HepG2 (cell line): ENCODE results near the gene ZNF341. TPM values are rescaled to one million over a fixed set of nuclear protein-coding genes. Genes with fewer than 3 reads are reported as not detected.

ENCODE experiments used
- ARNTL ChIP-seq: sonication (generic); formaldehyde crosslinking; IDR thresholded peaks from 2 replicates; pipeline ENCODE4 v1.4.0; 2020; ENCODE audit warnings: mild to moderate bottlenecking, missing genetic modification reagents
- BHLHE40 ChIP-seq: IDR thresholded peaks from 2 replicates; pipeline ENCODE4 v1.6.1; 2011; ENCODE audit warnings: low read length, improper control_type of control experiment
- ELF1 ChIP-seq: sonication (generic); formaldehyde crosslinking; IDR thresholded peaks from 2 replicates; pipeline ENCODE4 v1.4.0; 2020; ENCODE audit warnings: missing genetic modification reagents
- EP300 ChIP-seq, 3 experiments: sonication (generic) in 1 of 3; formaldehyde crosslinking in 1 of 3; IDR thresholded peaks; 2 replicates each; pipeline versions ENCODE4 v1.5.1 to v1.6.1; 2011 to 2020; ENCODE audit warnings: low read depth in 2 of 3, low read length in 2 of 3, borderline replicate concordance in 1 of 3, improper control_type of control experiment in 1 of 3, mild to moderate bottlenecking in 1 of 3, missing genetic modification reagents in 1 of 3, moderate library complexity in 1 of 3
- ESRRA ChIP-seq: sonication (generic); formaldehyde crosslinking; IDR thresholded peaks from 2 replicates; pipeline ENCODE4 v1.5.1; 2020; ENCODE audit warnings: mild to moderate bottlenecking, low read depth, missing genetic modification reagents
- GPBP1L1 ChIP-seq: sonication (generic); formaldehyde crosslinking; IDR thresholded peaks from 2 replicates; pipeline ENCODE4 v1.5.0; 2020; ENCODE audit warnings: mild to moderate bottlenecking, missing genetic modification reagents
- NONO ChIP-seq, 2 experiments: fragments of 450-650 bp in 1 of 2; sonication (generic) in 1 of 2; formaldehyde crosslinking in 1 of 2; IDR thresholded peaks in 1 of 2; conservative IDR thresholded peaks in 1 of 2; 2 replicates each; pipeline versions ENCODE4 v1.6.1 to v1.8.0; 2017 to 2022; ENCODE audit warnings: mild to moderate bottlenecking in 1 of 2, missing genetic modification reagents in 1 of 2, moderate library complexity in 1 of 2
- TBX3 ChIP-seq: fragments of 450-650 bp; IDR thresholded peaks from 2 replicates; pipeline ENCODE4 v1.6.1; 2017; ENCODE audit warnings: antibody characterized with exemption, mild to moderate bottlenecking, inconsistent platforms, borderline replicate concordance
- TEAD3 ChIP-seq: optimal IDR thresholded peaks from 2 replicates; pipeline ENCODE3; 2016; ENCODE audit warnings: borderline replicate concordance
- ZFYVE20 ChIP-seq: sonication (generic); formaldehyde crosslinking; IDR thresholded peaks from 2 replicates; pipeline ENCODE4 v1.8.0; 2023; ENCODE audit warnings: low read depth, mild to moderate bottlenecking, moderate library complexity, missing genetic modification reagents, borderline replicate concordance
- ZKSCAN1 ChIP-seq: fragments of 150-350 bp; IDR thresholded peaks from 2 replicates; pipeline ENCODE4 v1.6.1; 2014; ENCODE audit warnings: low read length
- ZNF253 ChIP-seq: sonication (generic); formaldehyde crosslinking; IDR thresholded peaks from 2 replicates; pipeline ENCODE4 v1.8.0; 2022; ENCODE audit warnings: mild to moderate bottlenecking, missing genetic modification reagents, borderline replicate concordance
- ZNF333 ChIP-seq: sonication (generic); formaldehyde crosslinking; IDR thresholded peaks from 2 replicates; pipeline ENCODE4 v1.4.0; 2020; ENCODE audit warnings: mild to moderate bottlenecking, missing genetic modification reagents, borderline replicate concordance
- ZNF432 ChIP-seq: sonication (generic); formaldehyde crosslinking; IDR thresholded peaks from 2 replicates; pipeline ENCODE4 v1.5.0; 2020; ENCODE audit warnings: missing genetic modification reagents, mild to moderate bottlenecking, borderline replicate concordance
- ZNF569 ChIP-seq: sonication (generic); formaldehyde crosslinking; IDR thresholded peaks from 2 replicates; pipeline ENCODE4 v1.5.0; 2020; ENCODE audit warnings: mild to moderate bottlenecking, missing genetic modification reagents, moderate library complexity, borderline replicate concordance
- ZNF629 ChIP-seq: sonication (generic); formaldehyde crosslinking; conservative IDR thresholded peaks from 2 replicates; pipeline ENCODE4 v1.5.0; 2020; ENCODE audit warnings: missing genetic modification reagents
- ZNF644 ChIP-seq: IDR thresholded peaks from 2 replicates; pipeline ENCODE4 v1.6.1; 2016; ENCODE audit warnings: low read depth
- ZNF703 ChIP-seq: sonication (generic); formaldehyde crosslinking; IDR thresholded peaks from 2 replicates; pipeline ENCODE4 v1.5.1; 2020; ENCODE audit warnings: missing genetic modification reagents, mild to moderate bottlenecking, moderate library complexity, borderline replicate concordance
- ZNF788 ChIP-seq: sonication (generic); formaldehyde crosslinking; IDR thresholded peaks from 2 replicates; pipeline ENCODE4 v1.5.0; 2020; ENCODE audit warnings: mild to moderate bottlenecking, missing genetic modification reagents, borderline replicate concordance
- polyA plus RNA-seq, 8 experiments: library from polyadenylated mRNA; depleted of rRNA in 3 of 8; stranded (reverse) in 7 of 8; unstranded in 1 of 8; fragments of >200 nt; fragmentation: Illumina TruSeq in 4 of 8; extraction: Trizol in 4 of 8; gene quantifications; 2 replicates each; pipeline versions ENCODE4 v1.2.1 to v1.2.3, GENCODE V29; 2011 to 2016; ENCODE audit warnings: low read depth in 4 of 8, missing spikeins in 1 of 8, mixed read lengths in 1 of 8; ENCODE audit not compliant: insufficient read depth in 1 of 8
- total RNA-seq, 5 experiments: library from RNA; depleted of rRNA; stranded (reverse); fragments of >200 nt; fragmentation: Illumina TruSeq; extraction: Trizol; gene quantifications; 2 replicates each; pipeline ENCODE4 v1.2.3, GENCODE V29; 2016; ENCODE audit warnings: low read depth in 1 of 5
- TF ChIP-seq, protein P1 (sequence below): sonication (generic); formaldehyde crosslinking; IDR thresholded peaks from 2 replicates; pipeline ENCODE4 v1.9.0; 2021; ENCODE audit warnings: missing genetic modification reagents, borderline replicate concordance
- TF ChIP-seq, protein P2 (sequence below): sonication (generic); formaldehyde crosslinking; IDR thresholded peaks from 2 replicates; pipeline ENCODE4 v1.5.0; 2020; ENCODE audit warnings: mild to moderate bottlenecking, missing genetic modification reagents, borderline replicate concordance
- TF ChIP-seq, protein P3 (sequence below): IDR thresholded peaks from 2 replicates; pipeline ENCODE4 v1.6.1; 2016; ENCODE audit warnings: low read depth, borderline replicate concordance

Gene ZNF341
- total and polyA plus RNA-seq, 2 of the 13 experiments (the other 11 are each of a cell fraction or from before 2014, with no cell fraction given), result 1.1 to 2.2 TPM

- TF ChIP-seq ZNF333 (no peak), ZNF788 (0 out of 2 replicates have a peak, but pooled peaks have one; percentile 64), ZNF253 (CRISPR knock-in tag) (no peak), EP300 (IDR thresholded peaks at IDR 0.05; ENCODE audit: low read depth in 2 of 2, low read length in 2 of 2) (peak in 1 of 2 experiments; percentile 21; a peak in 1 of 4 replicates), EP300 (CRISPR knock-in tag; IDR thresholded peaks at IDR 0.05; ENCODE audit: borderline replicate concordance) (no peak), ZKSCAN1 (peak; percentile 94), TBX3 (no peak), ZNF629 (CRISPR knock-in tag) (no peak), BHLHE40 (peak; percentile 89), GPBP1L1 (CRISPR knock-in tag) (no peak), ZNF569 (no peak), NONO (IDR thresholded peaks at IDR 0.05) (no peak), NONO (CRISPR knock-in tag; conservative IDR thresholded peaks at IDR 0.05) (no peak), ZNF703 (CRISPR knock-in tag) (no peak), ZFYVE20 (CRISPR knock-in tag) (no peak), ZNF432 (CRISPR knock-in tag) (no peak), ZNF644 (CRISPR knock-in tag) (peak; percentile 57; the same call in 1 of the 2 replicates), TEAD3 (peak; percentile 64), ARNTL (peak; percentile 51; the same call in 1 of the 2 replicates), ESRRA (CRISPR knock-in tag) (peak; percentile 49; the same call in 1 of the 2 replicates), ELF1 (no peak)
- TF ChIP-seq, protein P1, sequence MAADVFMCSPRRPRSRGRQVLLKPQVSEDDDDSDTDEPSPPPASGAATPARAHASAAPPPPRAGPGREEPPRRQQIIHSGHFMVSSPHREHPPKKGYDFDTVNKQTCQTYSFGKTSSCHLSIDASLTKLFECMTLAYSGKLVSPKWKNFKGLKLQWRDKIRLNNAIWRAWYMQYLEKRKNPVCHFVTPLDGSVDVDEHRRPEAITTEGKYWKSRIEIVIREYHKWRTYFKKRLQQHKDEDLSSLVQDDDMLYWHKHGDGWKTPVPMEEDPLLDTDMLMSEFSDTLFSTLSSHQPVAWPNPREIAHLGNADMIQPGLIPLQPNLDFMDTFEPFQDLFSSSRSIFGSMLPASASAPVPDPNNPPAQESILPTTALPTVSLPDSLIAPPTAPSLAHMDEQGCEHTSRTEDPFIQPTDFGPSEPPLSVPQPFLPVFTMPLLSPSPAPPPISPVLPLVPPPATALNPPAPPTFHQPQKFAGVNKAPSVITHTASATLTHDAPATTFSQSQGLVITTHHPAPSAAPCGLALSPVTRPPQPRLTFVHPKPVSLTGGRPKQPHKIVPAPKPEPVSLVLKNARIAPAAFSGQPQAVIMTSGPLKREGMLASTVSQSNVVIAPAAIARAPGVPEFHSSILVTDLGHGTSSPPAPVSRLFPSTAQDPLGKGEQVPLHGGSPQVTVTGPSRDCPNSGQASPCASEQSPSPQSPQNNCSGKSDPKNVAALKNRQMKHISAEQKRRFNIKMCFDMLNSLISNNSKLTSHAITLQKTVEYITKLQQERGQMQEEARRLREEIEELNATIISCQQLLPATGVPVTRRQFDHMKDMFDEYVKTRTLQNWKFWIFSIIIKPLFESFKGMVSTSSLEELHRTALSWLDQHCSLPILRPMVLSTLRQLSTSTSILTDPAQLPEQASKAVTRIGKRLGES (CRISPR knock-in tag), result no peak
- TF ChIP-seq, protein P2, sequence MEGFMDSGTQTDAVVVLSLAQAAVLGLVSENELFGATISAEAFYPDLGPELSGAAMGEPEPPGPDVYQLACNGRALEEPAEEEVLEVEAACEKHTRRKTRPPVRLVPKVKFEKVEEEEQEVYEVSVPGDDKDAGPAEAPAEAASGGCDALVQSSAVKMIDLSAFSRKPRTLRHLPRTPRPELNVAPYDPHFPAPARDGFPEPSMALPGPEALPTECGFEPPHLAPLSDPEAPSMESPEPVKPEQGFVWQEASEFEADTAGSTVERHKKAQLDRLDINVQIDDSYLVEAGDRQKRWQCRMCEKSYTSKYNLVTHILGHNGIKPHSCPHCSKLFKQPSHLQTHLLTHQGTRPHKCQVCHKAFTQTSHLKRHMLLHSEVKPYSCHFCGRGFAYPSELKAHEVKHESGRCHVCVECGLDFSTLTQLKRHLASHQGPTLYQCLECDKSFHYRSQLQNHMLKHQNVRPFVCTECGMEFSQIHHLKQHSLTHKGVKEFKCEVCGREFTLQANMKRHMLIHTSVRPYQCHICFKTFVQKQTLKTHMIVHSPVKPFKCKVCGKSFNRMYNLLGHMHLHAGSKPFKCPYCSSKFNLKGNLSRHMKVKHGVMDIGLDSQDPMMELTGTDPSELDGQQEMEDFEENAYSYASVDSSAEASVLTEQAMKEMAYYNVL (CRISPR knock-in tag), result no peak
- TF ChIP-seq, protein P3, sequence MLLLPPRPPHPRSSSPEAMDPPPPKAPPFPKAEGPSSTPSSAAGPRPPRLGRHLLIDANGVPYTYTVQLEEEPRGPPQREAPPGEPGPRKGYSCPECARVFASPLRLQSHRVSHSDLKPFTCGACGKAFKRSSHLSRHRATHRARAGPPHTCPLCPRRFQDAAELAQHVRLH (CRISPR knock-in tag), result no peak; the same call in 1 of the 2 replicates
Observed at GRCh38 chr20:33710681-33711445, 20.9 kb upstream of the ZNF341 start (continued).
